Breast epithelium (tissue), 4 donors: ENCODE data around the gene SOD1. TPM values are rescaled to one million over a fixed set of nuclear protein-coding genes. Genes with fewer than 3 reads are reported as not detected.
A peak's percentile ranks its signal among the peaks of the same experiment; 100 is the strongest.

Experiments
- DNase-seq, 2 donors: peaks; one replicate each; pipeline ENCODE4 v3.0.0-alpha.2; 2019; ENCODE audit warnings: low spot score in 2 of 2
- H3K27ac ChIP-seq, 2 donors: fragments of 200-600 bp; sonication (generic) in 1 of 2; one replicate each; pipeline ENCODE4 v1.5.1; 2016 to 2019; ENCODE audit warnings: mild to moderate bottlenecking in 1 of 2
- H3K27me3 ChIP-seq, 2 donors: fragments of 200-600 bp; sonication (generic) in 1 of 2; one replicate each; pipeline versions ENCODE4 v1.5.1 to v1.6.0; 2017 to 2019; ENCODE audit warnings: control low read depth in 1 of 2, mild to moderate bottlenecking in 1 of 2
- H3K36me3 ChIP-seq: fragments of 200-600 bp; one replicate; pipeline ENCODE4 v1.5.1; 2019
- H3K4me1 ChIP-seq, 2 donors: fragments of 200-600 bp; sonication (generic); one replicate each; pipeline ENCODE4 v1.5.1; 2016 to 2019; ENCODE audit warnings: control low read depth in 1 of 2
- H3K4me3 ChIP-seq, 3 donors: fragments of 200-600 bp; sonication (generic); 1 replicate in 2 of 3; 2 replicates in 1 of 3; pipeline ENCODE4 v1.5.1; 2016 to 2019; ENCODE audit warnings: mild to moderate bottlenecking in 3 of 3, moderate library complexity in 2 of 3
- H3K9me3 ChIP-seq, 2 donors: fragments of 200-600 bp; sonication (generic) in 1 of 2; one replicate each; pipeline ENCODE4 v1.5.1; 2016 to 2019; ENCODE audit warnings: control low read depth in 1 of 2
- CTCF ChIP-seq, 3 donors: fragments of 450-650 bp; IDR thresholded peaks; one replicate each; pipeline ENCODE4 v1.5.1; 2016 to 2017; ENCODE audit warnings: antibody characterized with exemption in 3 of 3, mild to moderate bottlenecking in 3 of 3, moderate library complexity in 3 of 3
- POLR2A ChIP-seq: fragments of 450-650 bp; IDR thresholded peaks from one replicate; pipeline ENCODE4 v1.6.1; 2016; ENCODE audit warnings: antibody characterized with exemption, mild to moderate bottlenecking, moderate library complexity
- POLR2AphosphoS5 ChIP-seq, 3 donors: sonication (generic); formaldehyde crosslinking; IDR thresholded peaks; one replicate each; pipeline ENCODE4 v1.6.1; 2017; ENCODE audit warnings: antibody characterized with exemption in 3 of 3
- intact Hi-C: fragments of 100-400 bp; cut with DNase I; formaldehyde crosslinking; loops from one replicate; pipeline ENCODE4 v1.15.1; 2023; ENCODE audit warnings: low total_unique reads
- total RNA-seq, 3 donors: library from RNA; depleted of rRNA; stranded (reverse); fragments of >200 nt; gene quantifications; one replicate each; pipeline ENCODE4 v1.1.0, GENCODE V29; 2016

Gene SOD1
- 100 to 1,000 TPM; 214 to 314 (median 218) TPM for total RNA-seq

- DNase-seq, result peak; percentile 92 to 96
- peak within 1 kb of the TSS; percentile 85 to 96 for H3K27ac ChIP-seq
- H3K36me3 ChIP-seq, result no peaks in the 10 kb centered on the region
- intact Hi-C loops, result no loop called here
- H3K9me3 ChIP-seq, result no peaks in the 10 kb centered on the region
- H3K27me3 ChIP-seq, result no peaks in the 10 kb centered on the region
- peaks cover 0 to 6% of the 10 kb centered on the region in 2 donors for H3K4me1 ChIP-seq
- H3K4me3 ChIP-seq, result peak within 1 kb of the TSS; percentile 84 to 96 (median 86)
- peak in 1 of 3 donors; percentile 12 for TF ChIP-seq CTCF (IDR thresholded peaks at IDR 0.05)
- peak; percentile 69 for TF ChIP-seq POLR2A
- TF ChIP-seq POLR2AphosphoS5 (IDR thresholded peaks at IDR 0.05), result peak; percentile 92 to 95 (median 94)
Measured at GRCh38 chr21:31659536-31660258, at the start of gene SOD1. SOD1 (plus strand) TSS chr21:31659693; CDS start chr21:31659770, 77 bp downstream.

GRCh38 chr21:31611445-31611844 lies 48.0 kb upstream of the SOD1 start:
- no peaks in the 10 kb centered on the region for H3K9me3 ChIP-seq
- intact Hi-C loops, result no loop called here
- no peaks in the 10 kb centered on the region for H3K4me1 ChIP-seq
- H3K36me3 ChIP-seq, result no peaks in the 10 kb centered on the region
- no peak for DNase-seq
- no peak overlapping the region for H3K27ac ChIP-seq
- H3K27me3 ChIP-seq, result no peaks in the 10 kb centered on the region
- no peak for TF ChIP-seq CTCF (IDR thresholded peaks at IDR 0.05)
- H3K4me3 ChIP-seq, result no peak overlapping the region

- Histone ChIP-seq H3K27me3 (no peaks in the 10 kb centered on the region), H3K27ac (no peak overlapping the region), H3K36me3 (no peaks in the 10 kb centered on the region), H3K4me1 (no peaks in the 10 kb centered on the region), H3K9me3 (no peaks in the 10 kb centered on the region), H3K4me3 (no peak overlapping the region)
- no peak for DNase-seq
- intact Hi-C loops, result no loop called here
- no peak for TF ChIP-seq POLR2AphosphoS5 (IDR thresholded peaks at IDR 0.05)
- TF ChIP-seq POLR2A, result no peak
- no peak for TF ChIP-seq CTCF (IDR thresholded peaks at IDR 0.05)
Measured at GRCh38 chr21:31612894-31613785, 46.4 kb upstream of the SOD1 start.

GRCh38 chr21:31614705-31615104 lies 44.8 kb upstream of the SOD1 start:
- no peak for TF ChIP-seq CTCF (IDR thresholded peaks at IDR 0.05)
- TF ChIP-seq POLR2AphosphoS5 (IDR thresholded peaks at IDR 0.05), result no peak
- no peak for TF ChIP-seq POLR2A

GRCh38 chr21:31616216-31616615 lies 43.3 kb upstream of the SOD1 start:
- TF ChIP-seq POLR2AphosphoS5 (IDR thresholded peaks at IDR 0.05), result no peak
- TF ChIP-seq POLR2A, result no peak
- TF ChIP-seq CTCF (IDR thresholded peaks at IDR 0.05), result no peak
- Histone ChIP-seq H3K4me1 (no peaks in the 10 kb centered on the region), H3K27me3 (no peaks in the 10 kb centered on the region), H3K27ac (no peak overlapping the region), H3K36me3 (no peaks in the 10 kb centered on the region), H3K9me3 (no peaks in the 10 kb centered on the region), H3K4me3 (no peak overlapping the region)
- no peak for DNase-seq
- intact Hi-C loops, result no loop called here

More at GRCh38 chr21:31614705-31615104, 44.8 kb upstream of the SOD1 start:
- H3K4me3 ChIP-seq, result no peak overlapping the region
- H3K27ac ChIP-seq, result no peak overlapping the region
- no peaks in the 10 kb centered on the region for H3K36me3 ChIP-seq
- no peak for DNase-seq
- H3K9me3 ChIP-seq, result no peaks in the 10 kb centered on the region
- no peaks in the 10 kb centered on the region for H3K4me1 ChIP-seq
- no peaks in the 10 kb centered on the region for H3K27me3 ChIP-seq
- intact Hi-C loops, result no loop called here
